ENCODE results near the gene CNTNAP2. TPM values are rescaled to one million over a fixed set of nuclear protein-coding genes. Genes with fewer than 3 reads are reported as not detected.

CNTNAP2 gene
- total and polyA plus RNA-seq, 4 experiments from 2014 or later: 0.19 to 0.50 (median 0.20) TPM; not detected in 1

GRCh38 chr7:146943483-146943882 lies 826.9 kb downstream of the CNTNAP2 start:
- Histone ChIP-seq H3K4me1 (ENCODE audit: insufficient read depth, low read length) (no peaks in the 10 kb centered on the region), H3K4me3 (ENCODE audit: low read length in 2 of 2) (no peak overlapping the region), H3K36me3 (ENCODE audit: insufficient read depth, low read length) (no peaks in the 10 kb centered on the region), H3K9me3 (ENCODE audit: control insufficient read depth in 1 of 2, low read length in 2 of 2) (no peaks in the 10 kb centered on the region), H3K27ac (ENCODE audit: low read depth, low read length) (no peak overlapping the region), H3K27me3 (ENCODE audit: insufficient read depth, low read length) (no peaks in the 10 kb centered on the region)
- Mint-ChIP-seq H3K36me3 (no peaks in the 10 kb centered on the region), H3K4me1 (no peaks in the 10 kb centered on the region), H3K27me3 (no peaks in the 10 kb centered on the region), H3K9me3 (peaks cover 0 to 18% (median 2%) of the 10 kb centered on the region in 8 donors), H3K4me3 (no peak overlapping the region), H3K27ac (no peak overlapping the region)
- POLR2A ChIA-PET (ENCODE audit: partially characterized antibody): no interaction called here
- peak in 1 of 5 donors; percentile 18 for DNase-seq
- intact Hi-C loops (cut with micrococcal nuclease): no loop called here
- CTCF ChIA-PET (ENCODE audit: partially characterized antibody): no interaction called here

GRCh38 chr7:146948703-146949102 lies 832.1 kb downstream of the CNTNAP2 start:
- H3K4me1 ChIP-seq (ENCODE audit: insufficient read depth, low read length): no peaks in the 10 kb centered on the region
- no peaks in the 10 kb centered on the region for H3K27me3 Mint-ChIP-seq
- H3K27me3 ChIP-seq (ENCODE audit: insufficient read depth, low read length): no peaks in the 10 kb centered on the region
- no peak overlapping the region for H3K4me3 Mint-ChIP-seq
- no peak overlapping the region for H3K27ac Mint-ChIP-seq
- no peak overlapping the region for H3K27ac ChIP-seq (ENCODE audit: low read depth, low read length)
- peaks cover 3 to 20% (median 9%) of the 10 kb centered on the region in 8 donors for H3K9me3 Mint-ChIP-seq
- H3K4me1 Mint-ChIP-seq: no peaks in the 10 kb centered on the region
- no peak for DNase-seq
- ChIA-PET CTCF (ENCODE audit: partially characterized antibody) (no interaction called here), POLR2A (ENCODE audit: partially characterized antibody) (no interaction called here)
- no peaks in the 10 kb centered on the region for H3K36me3 ChIP-seq (ENCODE audit: insufficient read depth, low read length)
- intact Hi-C loops (cut with micrococcal nuclease): no loop called here
- H3K36me3 Mint-ChIP-seq: no peaks in the 10 kb centered on the region
- H3K4me3 ChIP-seq (ENCODE audit: low read length in 2 of 2): no peak overlapping the region
- H3K9me3 ChIP-seq (ENCODE audit: control insufficient read depth in 1 of 2, low read length in 2 of 2): no peaks in the 10 kb centered on the region

- ChIA-PET CTCF (ENCODE audit: partially characterized antibody) (no interaction called here), POLR2A (ENCODE audit: partially characterized antibody) (no interaction called here)
- Mint-ChIP-seq H3K4me3 (no peak overlapping the region), H3K36me3 (no peaks in the 10 kb centered on the region), H3K27ac (no peak overlapping the region), H3K4me1 (no peaks in the 10 kb centered on the region), H3K9me3 (peaks cover 0 to 14% (median 8%) of the 10 kb centered on the region in 8 donors), H3K27me3 (no peaks in the 10 kb centered on the region)
- intact Hi-C loops (cut with micrococcal nuclease): no loop called here
- H3K4me3 ChIP-seq (ENCODE audit: low read length in 2 of 2): no peak overlapping the region
- no peak overlapping the region for H3K27ac ChIP-seq (ENCODE audit: low read depth, low read length)
- no peak for DNase-seq
- no peaks in the 10 kb centered on the region for H3K27me3 ChIP-seq (ENCODE audit: insufficient read depth, low read length)
- no peaks in the 10 kb centered on the region for H3K9me3 ChIP-seq (ENCODE audit: control insufficient read depth in 1 of 2, low read length in 2 of 2)
- no peaks in the 10 kb centered on the region for H3K36me3 ChIP-seq (ENCODE audit: insufficient read depth, low read length)
- no peaks in the 10 kb centered on the region for H3K4me1 ChIP-seq (ENCODE audit: insufficient read depth, low read length)
Measured at GRCh38 chr7:146956321-146956720, 839.7 kb downstream of the CNTNAP2 start.

GRCh38 chr7:146956853-146957252 lies 840.3 kb downstream of the CNTNAP2 start:
- CTCF ChIA-PET (ENCODE audit: partially characterized antibody): no interaction called here
- Histone ChIP-seq H3K36me3 (ENCODE audit: insufficient read depth, low read length) (no peaks in the 10 kb centered on the region), H3K9me3 (ENCODE audit: control insufficient read depth in 1 of 2, low read length in 2 of 2) (no peaks in the 10 kb centered on the region), H3K4me1 (ENCODE audit: insufficient read depth, low read length) (no peaks in the 10 kb centered on the region), H3K27me3 (ENCODE audit: insufficient read depth, low read length) (no peaks in the 10 kb centered on the region), H3K4me3 (ENCODE audit: low read length in 2 of 2) (no peak overlapping the region), H3K27ac (ENCODE audit: low read depth, low read length) (no peak overlapping the region)
- no peaks in the 10 kb centered on the region for H3K27me3 Mint-ChIP-seq
- POLR2A ChIA-PET (ENCODE audit: partially characterized antibody): no interaction called here
- no peak overlapping the region for H3K4me3 Mint-ChIP-seq
- DNase-seq: no peak
- no peak overlapping the region for H3K27ac Mint-ChIP-seq
- no peaks in the 10 kb centered on the region for H3K4me1 Mint-ChIP-seq
- H3K9me3 Mint-ChIP-seq: peaks cover 2 to 12% (median 7%) of the 10 kb centered on the region in 8 donors
- no peaks in the 10 kb centered on the region for H3K36me3 Mint-ChIP-seq
- intact Hi-C loops (cut with micrococcal nuclease): no loop called here

- H3K36me3 Mint-ChIP-seq: no peaks in the 10 kb centered on the region
- Histone ChIP-seq H3K4me1 (ENCODE audit: insufficient read depth, low read length) (no peaks in the 10 kb centered on the region), H3K27me3 (ENCODE audit: insufficient read depth, low read length) (no peaks in the 10 kb centered on the region), H3K9me3 (ENCODE audit: control insufficient read depth in 1 of 2, low read length in 2 of 2) (no peaks in the 10 kb centered on the region), H3K36me3 (ENCODE audit: insufficient read depth, low read length) (no peaks in the 10 kb centered on the region), H3K4me3 (ENCODE audit: low read length in 2 of 2) (no peak overlapping the region), H3K27ac (ENCODE audit: low read depth, low read length) (no peak overlapping the region)
- no peak for DNase-seq
- POLR2A ChIA-PET (ENCODE audit: partially characterized antibody): no interaction called here
- no peaks in the 10 kb centered on the region for H3K4me1 Mint-ChIP-seq
- peaks cover 0 to 16% (median 7%) of the 10 kb centered on the region in 8 donors for H3K9me3 Mint-ChIP-seq
- H3K27me3 Mint-ChIP-seq: no peaks in the 10 kb centered on the region
- CTCF ChIA-PET (ENCODE audit: partially characterized antibody): no interaction called here
- intact Hi-C loops (cut with micrococcal nuclease): no loop called here
- H3K4me3 Mint-ChIP-seq: no peak overlapping the region
- no peak overlapping the region for H3K27ac Mint-ChIP-seq
Measured at GRCh38 chr7:146960773-146961391, 844.3 kb downstream of the CNTNAP2 start.

- no peaks in the 10 kb centered on the region for H3K4me1 ChIP-seq (ENCODE audit: insufficient read depth, low read length)
- H3K27me3 Mint-ChIP-seq: no peaks in the 10 kb centered on the region
- intact Hi-C loops (cut with micrococcal nuclease): no loop called here
Measured at GRCh38 chr7:146961617-146962016, 845.0 kb downstream of the CNTNAP2 start.

GRCh38 chr7:146966274-146966673 lies 849.7 kb downstream of the CNTNAP2 start:
- POLR2A ChIA-PET (ENCODE audit: partially characterized antibody): no interaction called here

More at GRCh38 chr7:146961617-146962016, 845.0 kb downstream of the CNTNAP2 start:
- no peaks in the 10 kb centered on the region for H3K27me3 ChIP-seq (ENCODE audit: insufficient read depth, low read length)
- Mint-ChIP-seq H3K36me3 (no peaks in the 10 kb centered on the region), H3K4me3 (no peak overlapping the region), H3K4me1 (no peaks in the 10 kb centered on the region), H3K27ac (no peak overlapping the region), H3K9me3 (peaks cover 0 to 22% (median 7%) of the 10 kb centered on the region in 8 donors)
- no peaks in the 10 kb centered on the region for H3K36me3 ChIP-seq (ENCODE audit: insufficient read depth, low read length)
- no peak for DNase-seq
- H3K9me3 ChIP-seq (ENCODE audit: control insufficient read depth in 1 of 2, low read length in 2 of 2): no peaks in the 10 kb centered on the region
- ChIA-PET POLR2A (ENCODE audit: partially characterized antibody) (no interaction called here), CTCF (ENCODE audit: partially characterized antibody) (no interaction called here)
- H3K4me3 ChIP-seq (ENCODE audit: low read length in 2 of 2): no peak overlapping the region
- H3K27ac ChIP-seq (ENCODE audit: low read depth, low read length): no peak overlapping the region

GRCh38 chr7:146982482-146982881 lies 865.9 kb downstream of the CNTNAP2 start:
- no peaks in the 10 kb centered on the region for H3K9me3 ChIP-seq (ENCODE audit: control insufficient read depth in 1 of 2, low read length in 2 of 2)
- no peaks in the 10 kb centered on the region for H3K27me3 ChIP-seq (ENCODE audit: insufficient read depth, low read length)
- no peak for DNase-seq
- H3K4me3 Mint-ChIP-seq: no peak overlapping the region
- no peaks in the 10 kb centered on the region for H3K4me1 Mint-ChIP-seq
- ChIA-PET CTCF (ENCODE audit: partially characterized antibody) (no interaction called here), POLR2A (ENCODE audit: partially characterized antibody) (no interaction called here)
- no peak overlapping the region for H3K4me3 ChIP-seq (ENCODE audit: low read length in 2 of 2)
- H3K4me1 ChIP-seq (ENCODE audit: insufficient read depth, low read length): no peaks in the 10 kb centered on the region
- no peaks in the 10 kb centered on the region for H3K36me3 ChIP-seq (ENCODE audit: insufficient read depth, low read length)
- no peak overlapping the region for H3K27ac ChIP-seq (ENCODE audit: low read depth, low read length)
- H3K36me3 Mint-ChIP-seq: no peaks in the 10 kb centered on the region
- H3K27me3 Mint-ChIP-seq: no peaks in the 10 kb centered on the region
- intact Hi-C loops (cut with micrococcal nuclease): no loop called here
- H3K27ac Mint-ChIP-seq: no peak overlapping the region
- H3K9me3 Mint-ChIP-seq: peaks cover 2 to 14% (median 5%) of the 10 kb centered on the region in 8 donors

More at GRCh38 chr7:146966274-146966673, 849.7 kb downstream of the CNTNAP2 start:
- no peak for DNase-seq
- CTCF ChIA-PET (ENCODE audit: partially characterized antibody): no interaction called here
- H3K4me3 Mint-ChIP-seq: no peak overlapping the region
- H3K4me1 Mint-ChIP-seq: no peaks in the 10 kb centered on the region
- peaks cover 0 to 17% (median 5%) of the 10 kb centered on the region in 8 donors for H3K9me3 Mint-ChIP-seq
- no peak overlapping the region for H3K4me3 ChIP-seq (ENCODE audit: low read length in 2 of 2)
- H3K27ac ChIP-seq (ENCODE audit: low read depth, low read length): no peak overlapping the region
- no peaks in the 10 kb centered on the region for H3K4me1 ChIP-seq (ENCODE audit: insufficient read depth, low read length)
- no peaks in the 10 kb centered on the region for H3K36me3 Mint-ChIP-seq
- H3K27me3 ChIP-seq (ENCODE audit: insufficient read depth, low read length): no peaks in the 10 kb centered on the region
- H3K9me3 ChIP-seq (ENCODE audit: control insufficient read depth in 1 of 2, low read length in 2 of 2): no peaks in the 10 kb centered on the region
- no peak overlapping the region for H3K27ac Mint-ChIP-seq
- intact Hi-C loops (cut with micrococcal nuclease): no loop called here
- H3K36me3 ChIP-seq (ENCODE audit: insufficient read depth, low read length): no peaks in the 10 kb centered on the region
- no peaks in the 10 kb centered on the region for H3K27me3 Mint-ChIP-seq
